ENCODE data around the gene ZCCHC7. TPM values are rescaled to one million over a fixed set of nuclear protein-coding genes. Genes with fewer than 3 reads are reported as not detected.
A peak's percentile ranks its signal among the peaks of the same experiment; 100 is the strongest.
"Not testable (repeated sequence)": the region's sequence is repeated elsewhere in the genome, so short reads cannot be mapped to it uniquely, and the experiment has no call there.

The ZCCHC7 gene
- polyA plus RNA-seq, 2 of the 4 experiments (the other 2 are of a cell fraction) = 15.7 to 30.0 TPM

DNA sequence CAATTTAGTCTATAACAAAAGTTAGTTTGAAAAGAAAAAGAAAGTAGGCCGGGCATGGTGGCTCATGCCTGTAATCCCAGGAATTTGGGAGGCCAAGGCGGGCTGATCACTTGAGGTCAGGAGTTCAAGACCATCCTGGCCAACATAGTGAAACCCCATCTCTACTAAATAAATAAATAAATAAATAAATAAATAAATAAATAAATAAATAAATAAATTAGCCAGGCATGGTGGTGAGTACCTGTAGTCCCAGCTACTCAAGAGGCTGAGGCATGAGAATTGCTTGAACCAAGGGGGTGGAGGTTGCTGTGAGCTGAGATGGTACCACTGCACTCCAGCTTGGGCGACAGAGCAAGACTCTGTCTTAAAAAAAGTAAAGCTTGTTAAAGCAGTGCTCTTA, 277.6 kb downstream of the ZCCHC7 start:
- CTCF ChIA-PET = interaction anchor here (1.5 kb wide), 1 partner anchor 13 kb away, joined by 4 read pairs; no protein-coding TSS in a partner anchor
- ATAC-seq; FAIRE-seq; DNase-seq (ENCODE audit: low read depth in 1 of 2, low spot score in 1 of 2); H3K4me2 ChIP-seq; H3K4me1 ChIP-seq; H3K9me3 ChIP-seq; H3K4me3 ChIP-seq; POLR2A ChIA-PET; H3K27ac ChIP-seq: not testable (repeated sequence)
- WGBS (ENCODE audit: missing lambda C conversion rate) = 60% methylated on average over 3 of the region's 3 CpGs

DNA sequence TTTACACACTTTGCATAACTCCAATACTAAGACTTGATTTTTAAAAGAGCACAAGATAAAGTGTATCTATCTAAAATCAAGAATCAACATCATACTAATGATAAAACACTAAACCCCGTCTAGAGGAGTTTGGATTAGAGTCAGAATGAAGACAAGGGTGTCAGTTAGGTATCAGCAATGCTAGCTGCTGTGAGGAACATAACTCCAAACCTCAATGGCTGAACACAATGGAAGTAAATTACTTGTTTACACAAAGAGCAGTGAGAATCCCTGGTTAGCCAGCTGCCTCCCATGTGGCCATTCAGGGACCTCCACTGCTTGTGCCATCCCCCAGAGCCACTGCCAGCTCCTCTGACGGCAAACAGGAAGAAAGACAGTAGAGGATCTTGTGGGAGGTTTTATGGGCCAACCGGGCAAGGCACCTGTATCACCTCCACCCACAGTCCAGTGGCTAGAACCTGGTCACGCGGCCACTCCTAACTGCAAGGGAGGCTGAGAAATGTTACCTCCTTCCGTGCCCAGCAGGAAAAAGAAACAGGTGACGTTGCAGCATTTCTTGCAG, 278.2 kb downstream of the ZCCHC7 start:
- FAIRE-seq = no peak
- no peak for ATAC-seq

DNA sequence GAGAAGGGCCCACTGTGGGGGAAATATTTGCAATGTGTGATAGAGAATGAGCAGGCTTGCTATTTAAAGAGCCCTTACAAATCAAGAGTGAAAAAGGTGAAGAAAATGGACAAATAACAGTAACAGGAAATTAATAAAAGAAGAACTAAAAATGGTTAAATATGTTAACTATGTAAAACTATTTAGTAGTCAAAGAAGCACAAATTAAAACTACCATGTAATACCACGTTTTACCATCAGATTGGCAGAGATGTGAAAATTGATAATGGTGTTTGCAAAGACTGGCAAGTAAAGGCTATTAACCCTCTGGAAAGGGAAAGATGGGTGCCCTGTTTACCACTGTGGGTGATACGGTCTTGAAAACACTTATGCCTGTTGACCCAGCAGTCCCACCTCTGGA, 279.0 kb downstream of the ZCCHC7 start:
- ChIA-PET POLR2A (no interaction called here), CTCF (interaction anchor here (0.6 to 1.8 kb wide), 7 partner anchors 12 to 1527 kb away, joined by 3 to 7 read pairs (median 3); no protein-coding TSS in a partner anchor)
- H3K4me2 ChIP-seq = no peak overlapping the region
- no peak overlapping the region for H3K27ac ChIP-seq
- H3K9me3 ChIP-seq = no peaks in the 10 kb centered on the region
- TF ChIP-seq CHD4 (IDR thresholded peaks at IDR 0.05; ENCODE audit: borderline replicate concordance) (no peak), POLR2AphosphoS2 (conservative IDR thresholded peaks at IDR 0.05; ENCODE audit: low read length) (no peak), SMC3 (IDR thresholded peaks at IDR 0.05) (no peak), TFCP2L1 (CRISPR knock-in tag; IDR thresholded peaks at IDR 0.05) (no peak), CEBPB (IDR thresholded peaks at IDR 0.05) (no peak), RCOR1 (IDR thresholded peaks at IDR 0.05; ENCODE audit: low read depth, low read length) (no peak)
- H3K4me3 ChIP-seq = no peak overlapping the region
- 53% methylated on average over 2 of the region's 2 CpGs for WGBS (ENCODE audit: missing lambda C conversion rate)
- no peaks in the 10 kb centered on the region for H3K4me1 ChIP-seq
- ATAC-seq (no peak), DNase-seq (ENCODE audit: low read depth in 1 of 2, low spot score in 1 of 2) (no peak), FAIRE-seq (peak; percentile 13)

More for the DNA sequence above, 278.2 kb downstream of the ZCCHC7 start:
- Histone ChIP-seq H3K9me3 (no peaks in the 10 kb centered on the region), H3K27ac (no peak overlapping the region), H3K4me3 (no peak overlapping the region), H3K4me2 (no peak overlapping the region), H3K4me1 (no peaks in the 10 kb centered on the region)
- ChIA-PET CTCF (interaction anchor here (1.5 kb wide), 1 partner anchor 14 kb away, joined by 4 read pairs; no protein-coding TSS in a partner anchor), POLR2A (no interaction called here)
- no peak for DNase-seq (ENCODE audit: low read depth in 1 of 2, low spot score in 1 of 2)
- WGBS (ENCODE audit: missing lambda C conversion rate) = 65% methylated on average over 7 of the region's 7 CpGs
- TF ChIP-seq EHF (CRISPR knock-in tag; IDR thresholded peaks at IDR 0.05) (no peak), CHD4 (IDR thresholded peaks at IDR 0.05; ENCODE audit: borderline replicate concordance) (no peak), FOXS1 (CRISPR knock-in tag; IDR thresholded peaks at IDR 0.05) (no peak), RCOR1 (IDR thresholded peaks at IDR 0.05; ENCODE audit: low read depth, low read length) (no peak), EP300 (IDR thresholded peaks at IDR 0.05) (no peak), SREBF2 (IDR thresholded peaks at IDR 0.05) (no peak)

DNA sequence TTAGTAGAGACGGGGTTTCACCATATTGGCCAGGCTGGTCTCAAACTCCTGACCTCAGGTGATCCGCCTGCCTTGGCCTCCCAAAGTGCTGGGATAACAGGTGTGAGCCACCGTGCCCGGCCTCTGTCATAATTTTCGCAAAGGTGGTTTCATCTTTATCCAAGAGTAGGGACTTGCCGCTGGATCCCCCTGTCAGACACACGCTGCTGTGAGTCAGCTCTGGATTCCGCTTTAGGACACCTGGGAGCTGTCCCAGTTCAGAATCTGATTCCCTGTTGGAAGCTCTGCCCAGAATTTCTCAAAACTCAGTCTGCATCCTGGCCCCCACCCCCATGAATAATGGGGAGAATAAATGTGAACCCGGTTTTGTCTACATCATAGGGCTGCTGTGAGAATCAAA, 284.2 kb downstream of the ZCCHC7 start:
- TF ChIP-seq ZSCAN20 (CRISPR knock-in tag; IDR thresholded peaks at IDR 0.05) (no peak), HOXB13 (CRISPR knock-in tag; IDR thresholded peaks at IDR 0.05; ENCODE audit: low read depth) (no peak), TFCP2L1 (CRISPR knock-in tag; IDR thresholded peaks at IDR 0.05) (no peak), NR3C1 (IDR thresholded peaks at IDR 0.05) (no peak), FOSL2 (IDR thresholded peaks at IDR 0.05) (no peak), FOSL2 (CRISPR knock-in tag; IDR thresholded peaks at IDR 0.05) (no peak), HOXA7 (CRISPR knock-in tag; IDR thresholded peaks at IDR 0.05) (no peak), FOXS1 (CRISPR knock-in tag; IDR thresholded peaks at IDR 0.05) (no peak), EHMT2 (IDR thresholded peaks at IDR 0.05; ENCODE audit: low read depth) (no peak), NPAS2 (CRISPR knock-in tag; IDR thresholded peaks at IDR 0.05; ENCODE audit: borderline replicate concordance) (no peak), MYC (IDR thresholded peaks at IDR 0.05; ENCODE audit: borderline replicate concordance, low read length) (no peak), ZFP36 (IDR thresholded peaks at IDR 0.05; ENCODE audit: borderline replicate concordance, partially characterized antibody) (no peak), JUN (IDR thresholded peaks at IDR 0.05) (no peak), KDM5A (IDR thresholded peaks at IDR 0.05) (no peak)
- TF ChIP-seq, protein P1, sequence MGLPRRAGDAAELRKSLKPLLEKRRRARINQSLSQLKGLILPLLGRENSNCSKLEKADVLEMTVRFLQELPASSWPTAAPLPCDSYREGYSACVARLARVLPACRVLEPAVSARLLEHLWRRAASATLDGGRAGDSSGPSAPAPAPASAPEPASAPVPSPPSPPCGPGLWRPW (IDR thresholded peaks at IDR 0.05) = no peak
- TF ChIP-seq, protein P2, sequence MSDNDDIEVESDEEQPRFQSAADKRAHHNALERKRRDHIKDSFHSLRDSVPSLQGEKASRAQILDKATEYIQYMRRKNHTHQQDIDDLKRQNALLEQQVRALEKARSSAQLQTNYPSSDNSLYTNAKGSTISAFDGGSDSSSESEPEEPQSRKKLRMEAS (IDR thresholded peaks at IDR 0.05) = no peak
- TF ChIP-seq, protein P3, sequence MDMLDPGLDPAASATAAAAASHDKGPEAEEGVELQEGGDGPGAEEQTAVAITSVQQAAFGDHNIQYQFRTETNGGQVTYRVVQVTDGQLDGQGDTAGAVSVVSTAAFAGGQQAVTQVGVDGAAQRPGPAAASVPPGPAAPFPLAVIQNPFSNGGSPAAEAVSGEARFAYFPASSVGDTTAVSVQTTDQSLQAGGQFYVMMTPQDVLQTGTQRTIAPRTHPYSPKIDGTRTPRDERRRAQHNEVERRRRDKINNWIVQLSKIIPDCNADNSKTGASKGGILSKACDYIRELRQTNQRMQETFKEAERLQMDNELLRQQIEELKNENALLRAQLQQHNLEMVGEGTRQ (IDR thresholded peaks at IDR 0.05) = no peak
- POLR2A ChIA-PET = interaction anchor here (1.3 kb wide), 1 partner anchor 18 kb away, joined by 4 read pairs; the partner anchor contains the start of gene GRHPR
- no peaks in the 10 kb centered on the region for H3K4me1 ChIP-seq
- no peak for FAIRE-seq
- H3K4me2 ChIP-seq = no peak overlapping the region
- H3K27ac ChIP-seq = no peak overlapping the region
- no peak overlapping the region for H3K4me3 ChIP-seq
- CTCF ChIA-PET = interaction anchor here (0.6 to 3.6 kb wide), 4 partner anchors 10 to 877 kb away, joined by 3 to 21 read pairs (median 6); no protein-coding TSS in a partner anchor
- ATAC-seq = no peak
- 84% methylated on average over 9 of the region's 9 CpGs for WGBS (ENCODE audit: missing lambda C conversion rate)
- no peak for DNase-seq (ENCODE audit: low read depth in 1 of 2, low spot score in 1 of 2)
- no peaks in the 10 kb centered on the region for H3K9me3 ChIP-seq
